ENCODE measurements around the gene CLEC7A. TPM values are rescaled to one million over a fixed set of nuclear protein-coding genes. Genes with fewer than 3 reads are reported as not detected.

Gene CLEC7A
- total RNA-seq, 2 experiments from 2014 or later = not detected

DNA sequence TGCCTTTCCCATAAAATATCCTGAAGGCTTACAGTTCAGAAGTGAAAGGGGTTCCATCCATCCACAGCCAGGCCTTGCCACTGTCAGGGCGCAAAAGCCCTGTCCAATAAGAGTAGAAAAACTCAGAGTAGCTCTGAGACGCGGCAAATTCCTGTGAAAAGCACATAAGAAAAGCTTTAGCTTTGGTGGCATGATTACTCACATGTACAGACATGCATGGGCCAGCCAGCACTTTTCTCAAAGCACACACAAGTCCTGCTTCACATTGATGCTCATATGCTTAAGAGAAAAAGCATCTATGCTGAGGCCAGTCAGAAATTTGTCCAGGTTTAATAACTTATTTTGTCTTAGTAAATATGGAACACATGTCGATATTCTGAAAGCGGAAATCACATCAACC is 56.7 kb downstream of the CLEC7A start:
- CTCF ChIA-PET = no interaction called here
- Mint-ChIP-seq H3K36me3 (ENCODE audit: low read depth) (no peaks in the 10 kb centered on the region), H3K4me3 (no peak overlapping the region), H3K27me3 (peaks cover 30% of the 10 kb centered on the region), H3K27ac (no peak overlapping the region), H3K9me3 (no peaks in the 10 kb centered on the region), H3K4me1 (no peaks in the 10 kb centered on the region)
- POLR2A ChIA-PET = no interaction called here
- no peak for DNase-seq

DNA sequence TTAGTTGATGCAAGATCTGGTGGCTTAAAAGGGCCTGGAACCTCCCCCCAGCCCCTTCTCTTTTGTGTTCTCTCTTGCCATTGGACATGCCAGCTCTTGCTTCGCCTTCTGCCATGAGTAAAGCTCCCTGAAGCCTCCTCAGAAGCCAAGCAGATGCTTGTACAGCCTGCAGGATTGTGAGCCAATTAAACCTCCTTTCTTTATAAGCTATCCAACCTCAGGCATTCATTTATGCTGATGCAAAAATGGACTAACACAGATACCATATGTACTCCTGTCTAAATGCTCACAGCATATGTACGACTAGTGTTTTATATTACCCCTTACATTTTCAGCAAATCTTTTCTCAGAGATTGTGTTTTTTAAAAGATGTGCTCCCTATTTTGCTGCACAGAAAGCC is 57.9 kb downstream of the CLEC7A start:
- no peaks in the 10 kb centered on the region for H3K4me1 Mint-ChIP-seq
- H3K9me3 Mint-ChIP-seq = no peaks in the 10 kb centered on the region
- ChIA-PET CTCF (interaction anchor here (0.7 kb wide), 1 partner anchor 12 kb away, joined by 4 read pairs; no protein-coding TSS in a partner anchor), POLR2A (no interaction called here)
- H3K27me3 Mint-ChIP-seq = peaks cover 33% of the 10 kb centered on the region
- no peak overlapping the region for H3K4me3 Mint-ChIP-seq
- no peak for DNase-seq
- no peak overlapping the region for H3K27ac Mint-ChIP-seq
- no peaks in the 10 kb centered on the region for H3K36me3 Mint-ChIP-seq (ENCODE audit: low read depth)

DNA sequence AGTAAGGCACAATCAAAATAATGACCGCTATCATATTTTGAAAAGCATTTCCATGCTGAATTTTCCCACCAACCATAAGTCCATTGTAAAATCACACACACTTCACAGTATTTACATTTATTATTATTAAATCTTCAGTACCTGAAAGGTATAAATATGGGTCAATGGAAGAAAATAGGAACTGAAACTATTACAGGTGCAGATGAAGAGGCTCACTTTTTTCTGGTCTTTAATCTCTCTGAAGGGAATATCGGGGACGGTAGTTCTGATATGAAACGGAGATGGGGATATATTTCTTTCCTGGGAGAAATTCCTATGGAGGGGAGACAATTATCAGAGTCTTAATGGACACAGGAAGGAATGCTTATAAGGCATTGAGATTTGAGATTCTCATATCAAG is 59.6 kb downstream of the CLEC7A start:
- ChIA-PET POLR2A (no interaction called here), CTCF (no interaction called here)
- Mint-ChIP-seq H3K27ac (no peak overlapping the region), H3K4me1 (peaks cover 3% of the 10 kb centered on the region), H3K4me3 (no peak overlapping the region), H3K36me3 (ENCODE audit: low read depth) (no peaks in the 10 kb centered on the region), H3K9me3 (no peaks in the 10 kb centered on the region), H3K27me3 (peaks cover 35% of the 10 kb centered on the region)
- no peak for DNase-seq

DNA sequence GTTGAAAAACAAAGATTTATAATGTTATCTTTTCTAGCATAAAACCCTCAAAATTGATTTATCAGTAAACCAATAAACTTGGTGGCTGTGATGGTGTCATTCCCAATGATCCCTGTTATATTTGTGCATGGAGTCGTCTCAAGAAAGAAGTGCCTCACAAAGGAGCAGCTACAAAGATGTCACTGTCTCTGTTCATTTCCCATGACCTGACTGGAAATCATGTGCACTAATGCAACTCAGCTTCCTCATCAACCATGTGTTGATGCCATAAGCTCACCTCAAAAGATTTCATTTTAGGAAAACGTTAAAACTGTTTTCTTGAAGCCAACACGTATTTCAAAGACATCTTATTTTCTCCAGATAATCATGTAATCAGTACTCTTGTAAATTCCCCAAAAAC is 60.0 kb downstream of the CLEC7A start:
- no peaks in the 10 kb centered on the region for H3K36me3 Mint-ChIP-seq (ENCODE audit: low read depth)
- POLR2A ChIA-PET = no interaction called here

DNA sequence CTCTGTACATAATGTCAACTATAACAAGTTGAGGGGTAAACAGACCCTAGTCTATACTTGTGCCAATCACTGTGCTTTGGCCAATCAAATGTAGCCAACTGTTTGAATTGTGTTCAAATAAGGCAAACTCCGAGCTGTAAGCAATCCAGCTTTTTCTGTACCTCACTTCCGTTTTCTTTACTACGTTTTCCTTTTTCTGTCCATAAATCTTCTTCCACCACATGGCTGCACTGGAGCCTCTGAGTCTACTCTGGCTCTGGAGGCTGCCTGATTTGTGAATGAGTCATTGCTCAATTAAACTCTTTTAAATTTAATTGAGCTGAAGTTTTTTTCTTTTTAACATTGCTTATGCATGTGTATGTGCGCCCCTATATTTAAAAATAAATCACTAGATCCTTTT is 60.9 kb downstream of the CLEC7A start:
- H3K27ac Mint-ChIP-seq = no peak overlapping the region
- no peak overlapping the region for H3K4me3 Mint-ChIP-seq
- POLR2A ChIA-PET = no interaction called here
- no peak for DNase-seq
- CTCF ChIA-PET = no interaction called here
- H3K9me3 Mint-ChIP-seq = no peaks in the 10 kb centered on the region
- H3K4me1 Mint-ChIP-seq = peaks cover 12% of the 10 kb centered on the region
- H3K27me3 Mint-ChIP-seq = peaks cover 32% of the 10 kb centered on the region
- H3K36me3 Mint-ChIP-seq (ENCODE audit: low read depth) = no peaks in the 10 kb centered on the region

More for the DNA sequence above, 60.0 kb downstream of the CLEC7A start:
- H3K4me1 Mint-ChIP-seq = peaks cover 7% of the 10 kb centered on the region
- no peaks in the 10 kb centered on the region for H3K9me3 Mint-ChIP-seq
- H3K27me3 Mint-ChIP-seq = peaks cover 31% of the 10 kb centered on the region
- no peak overlapping the region for H3K27ac Mint-ChIP-seq
- no peak for DNase-seq
- H3K4me3 Mint-ChIP-seq = no peak overlapping the region
- CTCF ChIA-PET = no interaction called here

DNA sequence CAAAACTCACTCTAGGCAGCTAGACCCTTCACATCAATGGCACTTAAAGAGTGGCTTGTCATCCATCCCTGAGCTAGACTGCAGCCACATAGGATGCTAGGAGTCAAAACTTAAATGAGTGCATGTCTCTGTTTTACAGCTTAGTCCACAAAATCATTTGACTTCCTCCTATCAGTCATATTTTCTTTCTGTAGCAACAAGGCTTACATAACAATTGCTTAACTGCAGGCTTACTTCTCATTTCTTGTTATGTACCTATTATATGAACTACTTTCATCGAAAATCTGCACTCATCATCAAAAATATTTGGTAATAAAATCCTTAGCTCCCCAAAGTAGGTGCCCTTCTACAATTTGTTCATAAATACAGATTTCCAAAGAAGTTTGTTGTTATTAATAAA is 61.4 kb downstream of the CLEC7A start:
- Mint-ChIP-seq H3K27me3 (peaks cover 32% of the 10 kb centered on the region), H3K36me3 (ENCODE audit: low read depth) (no peaks in the 10 kb centered on the region), H3K9me3 (no peaks in the 10 kb centered on the region), H3K4me3 (no peak overlapping the region), H3K27ac (no peak overlapping the region), H3K4me1 (peaks cover 12% of the 10 kb centered on the region)
- ChIA-PET POLR2A (no interaction called here), CTCF (no interaction called here)
- DNase-seq = no peak

DNA sequence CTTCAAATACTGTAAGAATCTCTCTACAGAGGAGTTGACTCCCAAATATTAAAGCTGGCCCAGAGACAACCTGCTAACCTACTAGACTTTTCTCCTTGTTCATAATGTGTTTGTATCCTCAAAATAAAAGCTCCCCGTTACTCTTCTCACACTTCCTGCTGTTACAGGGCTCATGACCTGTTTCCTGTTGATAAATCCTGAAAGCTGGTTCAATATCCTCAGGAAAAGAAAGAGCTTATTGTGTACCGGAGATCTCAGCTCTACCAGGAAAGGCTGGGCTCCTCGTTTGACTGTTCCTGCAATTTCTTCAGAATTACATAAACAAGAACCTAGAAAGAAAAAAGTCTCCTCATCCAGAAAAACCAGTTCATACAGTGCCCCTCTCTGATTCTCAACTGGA is 62.1 kb downstream of the CLEC7A start:
- Mint-ChIP-seq H3K27ac (no peak overlapping the region), H3K9me3 (no peaks in the 10 kb centered on the region), H3K27me3 (peaks cover 32% of the 10 kb centered on the region), H3K4me3 (no peak overlapping the region), H3K4me1 (peaks cover 12% of the 10 kb centered on the region), H3K36me3 (ENCODE audit: low read depth) (no peaks in the 10 kb centered on the region)
- no peak for DNase-seq
- ChIA-PET CTCF (no interaction called here), POLR2A (interaction anchor here (0.6 kb wide), 1 partner anchor 105 kb away, joined by 3 read pairs; no protein-coding TSS in a partner anchor)

DNA sequence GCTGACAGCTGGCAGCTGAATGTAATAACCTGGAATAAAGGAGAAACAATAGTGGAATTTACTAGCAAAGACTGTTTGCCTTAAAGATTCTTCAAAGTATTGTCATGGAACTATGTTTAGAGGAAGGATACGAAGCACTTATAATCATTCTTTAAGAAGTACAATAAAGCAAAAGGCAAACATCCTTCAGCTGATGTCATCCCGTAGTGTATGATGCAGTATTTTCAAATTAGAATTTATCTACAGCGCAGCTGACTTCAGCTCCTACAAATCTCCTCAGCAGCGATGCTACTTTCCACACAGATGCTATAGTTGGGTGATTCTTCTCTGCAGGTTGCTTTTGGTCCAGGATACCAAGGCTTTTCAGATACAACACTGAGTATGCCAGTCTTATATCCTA is 62.7 kb downstream of the CLEC7A start:
- H3K4me1 Mint-ChIP-seq = peaks cover 12% of the 10 kb centered on the region
- CTCF ChIA-PET = interaction anchor here (0.6 kb wide), 1 partner anchor 64 kb away, joined by 4 read pairs; no protein-coding TSS in a partner anchor
- no peak for DNase-seq
- H3K4me3 Mint-ChIP-seq = no peak overlapping the region
- no peaks in the 10 kb centered on the region for H3K36me3 Mint-ChIP-seq (ENCODE audit: low read depth)
- POLR2A ChIA-PET = interaction anchor here (0.6 kb wide), 1 partner anchor 105 kb away, joined by 3 read pairs; no protein-coding TSS in a partner anchor
- no peak overlapping the region for H3K27ac Mint-ChIP-seq
- H3K9me3 Mint-ChIP-seq = no peaks in the 10 kb centered on the region
- H3K27me3 Mint-ChIP-seq = peaks cover 35% of the 10 kb centered on the region

Other genes starting within 250 kb of the CLEC7A start
- gene KLRF2, start 248.7 kb downstream of the CLEC7A start, total RNA-seq = under 1 TPM in 1 of 2 experiments, not detected in 1; 0.29 TPM
- gene CLEC2A, start 197.8 kb downstream of the CLEC7A start, total RNA-seq = not detected
- under 1 TPM; 0.52 to 0.83 TPM for gene CLEC12A, start 158.8 kb downstream of the CLEC7A start, total RNA-seq
- not detected for gene CLEC1B, start 131.1 kb downstream of the CLEC7A start, total RNA-seq
- under 1 TPM in 1 of 2 experiments, not detected in 1; 0.19 TPM for gene CLEC12B, start 119.6 kb downstream of the CLEC7A start, total RNA-seq
- not detected for gene CLEC9A, start 99.5 kb downstream of the CLEC7A start, total RNA-seq
- not detected for gene CLEC1A, start 31.2 kb downstream of the CLEC7A start, total RNA-seq
- not detected for gene OLR1, start 41.9 kb upstream of the CLEC7A start, total RNA-seq
- gene TMEM52B, start 48.8 kb upstream of the CLEC7A start, total RNA-seq = not detected
- gene GABARAPL1, start 82.7 kb upstream of the CLEC7A start, total RNA-seq = 1 to 10 TPM; 5.5 to 6.3 TPM
- gene KLRD1, start 177.7 kb upstream of the CLEC7A start, total RNA-seq = under 1 TPM in 1 of 2 experiments, not detected in 1; 0.27 TPM